GM18907 (cell line): ENCODE results near the gene KIAA1671.

Experiments used
- ATAC-seq: cut with Tn5 transposase; IDR thresholded peaks from one replicate; pipeline ENCODE4 v1.9.1; 2021; ENCODE audit warnings: mild to moderate bottlenecking, moderate library complexity; ENCODE audit not compliant: unreplicated experiment

KIAA1671 gene

DNA sequence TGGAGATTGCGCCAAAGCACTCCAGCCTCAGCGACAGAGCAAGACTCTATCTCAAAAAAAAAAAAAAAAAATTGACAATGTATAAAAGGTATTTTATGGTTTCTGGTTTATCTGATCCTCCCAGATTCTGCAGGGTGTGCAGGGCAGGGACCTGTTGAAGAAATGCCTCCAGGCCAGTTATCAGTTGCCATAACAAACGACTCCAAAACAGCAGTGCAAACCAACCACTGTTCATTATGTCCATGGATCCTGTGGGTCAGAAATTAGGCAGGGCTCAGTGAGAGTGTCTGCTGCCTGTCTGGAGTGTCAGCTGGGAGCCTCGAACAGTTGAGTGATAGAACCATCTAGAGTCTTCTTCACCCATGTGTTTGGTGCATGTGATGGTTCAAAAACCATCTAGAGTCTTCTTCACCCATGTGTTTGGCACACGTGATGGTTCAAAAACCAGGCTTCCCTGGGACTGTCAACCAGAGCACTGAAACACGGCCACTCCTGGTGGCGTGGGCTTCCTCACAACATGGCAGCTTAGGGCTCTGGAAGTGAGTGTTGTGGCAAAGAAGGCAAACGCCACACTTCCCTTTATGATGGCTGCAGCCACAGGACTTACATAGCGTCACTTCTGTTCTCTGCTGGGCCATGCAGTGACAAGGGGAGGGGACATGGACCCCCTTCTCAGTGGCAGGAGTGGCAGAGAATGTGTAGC is 132.0 kb downstream of the KIAA1671 start:
- ATAC-seq = no peak

DNA sequence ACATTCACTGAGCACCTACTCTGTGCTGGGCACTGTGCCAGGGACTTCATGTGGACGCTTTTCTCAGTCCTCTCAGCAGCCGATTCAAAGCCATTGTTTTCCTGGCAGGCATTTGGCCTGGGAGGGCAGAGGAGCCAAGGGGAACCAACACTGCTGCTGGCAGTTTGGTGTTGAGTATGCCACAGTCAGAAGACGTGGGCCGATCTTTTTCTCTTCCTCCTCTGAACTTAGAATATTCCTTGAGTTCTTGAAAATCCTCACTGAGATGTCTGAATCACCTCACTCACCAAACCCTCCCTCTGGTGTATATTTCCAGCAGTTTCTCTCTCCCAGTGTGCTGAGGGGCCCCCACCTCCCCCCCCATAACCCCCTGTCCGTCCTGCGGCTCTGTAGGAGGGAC is 132.6 kb downstream of the KIAA1671 start:
- ATAC-seq = no peak

DNA sequence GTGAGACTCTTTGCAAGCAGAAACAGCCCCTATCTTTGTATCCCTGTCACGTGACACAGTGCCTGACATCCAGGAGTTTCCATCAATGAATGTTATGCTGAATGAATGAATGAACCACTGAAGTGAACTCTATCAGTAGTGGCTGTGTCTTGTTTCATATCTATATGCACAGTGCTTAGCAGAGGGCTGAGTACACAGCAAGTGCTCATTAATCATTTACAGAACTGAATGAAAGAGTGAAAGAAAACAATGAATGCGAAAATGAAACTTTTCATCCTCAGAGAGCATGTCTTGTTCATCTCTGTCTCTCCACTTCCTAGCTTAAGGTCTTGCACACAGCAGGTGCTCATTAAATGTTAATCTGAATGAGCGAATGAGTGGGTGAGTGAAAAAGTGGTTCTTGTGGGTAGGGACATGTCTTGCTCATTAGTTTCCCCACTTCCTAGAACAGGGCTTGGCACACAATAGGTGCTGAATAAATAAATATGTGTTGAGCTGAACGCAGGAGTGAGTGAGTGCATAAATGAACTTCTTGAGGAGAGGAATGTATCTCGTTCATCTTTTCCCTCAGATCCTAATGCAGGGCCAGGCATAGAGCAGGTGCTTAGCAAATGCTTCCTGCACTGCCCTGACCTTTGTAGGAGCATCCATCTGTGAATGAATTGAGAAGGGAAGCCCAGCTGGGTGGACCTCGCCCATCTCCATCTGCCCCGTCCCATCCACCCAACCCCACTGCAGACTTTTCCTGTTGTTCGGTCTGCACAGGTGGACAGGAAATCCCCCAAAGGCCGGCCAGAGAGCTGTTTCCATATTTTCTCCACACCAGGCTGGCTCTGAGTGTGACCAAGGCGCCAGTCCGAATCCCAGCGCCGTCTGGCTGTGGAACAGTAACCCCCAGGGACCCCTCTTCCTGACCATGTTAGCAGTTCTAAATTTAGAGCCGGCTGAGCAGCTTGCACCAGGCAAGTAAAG is 133.7 kb downstream of the KIAA1671 start:
- peak; percentile 84 for ATAC-seq

DNA sequence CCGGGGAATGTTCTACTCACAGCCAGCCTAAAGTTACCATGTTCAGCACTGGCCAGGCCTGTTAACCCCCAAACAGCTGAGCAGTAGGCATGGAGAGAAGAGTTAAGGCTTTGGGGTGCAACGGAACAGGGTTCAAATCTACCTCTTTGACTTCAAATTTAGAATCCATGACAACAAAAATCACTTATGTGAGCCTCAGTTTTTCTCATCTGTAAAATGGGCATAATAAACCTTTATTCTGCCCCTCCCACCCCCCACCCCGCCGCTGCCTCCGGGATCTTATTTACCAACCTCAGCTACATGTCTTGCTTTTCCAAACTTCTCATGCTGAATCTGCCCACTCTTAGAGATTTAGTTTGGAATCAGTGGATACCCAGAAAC is 134.4 kb downstream of the KIAA1671 start:
- no peak for ATAC-seq

GRCh38 chr22:25090225-25090890 is 137.8 kb downstream of the KIAA1671 start:
- no peak for ATAC-seq

DNA sequence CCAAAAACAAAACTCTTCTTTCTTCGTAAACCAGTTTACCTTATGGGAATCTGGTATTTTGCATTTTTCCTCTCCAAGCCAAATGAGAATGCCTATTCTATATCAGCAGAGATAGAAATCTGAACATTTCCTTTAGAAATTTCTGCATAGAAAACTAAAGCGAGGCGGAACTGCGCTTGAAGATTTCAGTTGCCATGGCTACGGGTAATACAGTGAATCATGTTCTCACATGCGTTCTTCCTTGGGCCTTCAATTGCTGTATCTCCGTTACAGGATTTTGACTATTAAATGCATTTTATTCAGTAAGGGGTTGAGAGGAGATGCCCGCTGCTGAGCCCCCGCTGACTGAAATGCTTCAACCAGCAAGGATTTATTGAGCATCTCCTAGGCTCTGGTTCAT is 138.9 kb downstream of the KIAA1671 start:
- ATAC-seq = no peak

DNA sequence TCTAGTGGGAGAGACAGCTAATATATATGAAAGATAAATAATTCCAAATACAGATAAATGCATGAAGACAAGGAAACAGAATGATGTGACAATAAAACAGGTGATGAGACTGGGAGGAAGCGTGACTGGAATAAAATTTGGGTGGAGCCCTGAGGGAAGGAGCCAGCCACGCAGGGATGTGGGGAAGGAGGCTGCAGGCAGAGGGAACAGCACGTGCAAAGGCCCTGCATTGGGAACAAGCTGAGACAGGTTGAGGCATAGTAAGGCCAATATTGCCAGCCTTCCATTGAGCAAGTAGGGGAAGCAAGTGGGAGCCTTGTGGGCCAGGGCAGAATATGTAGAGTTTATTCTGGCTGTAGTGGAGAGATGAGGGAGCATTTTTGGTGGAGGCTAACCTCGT is 139.6 kb downstream of the KIAA1671 start:
- no peak for ATAC-seq

- ATAC-seq = no peak
Observed at GRCh38 chr22:25094579-25094978, 142.1 kb downstream of the KIAA1671 start.

DNA sequence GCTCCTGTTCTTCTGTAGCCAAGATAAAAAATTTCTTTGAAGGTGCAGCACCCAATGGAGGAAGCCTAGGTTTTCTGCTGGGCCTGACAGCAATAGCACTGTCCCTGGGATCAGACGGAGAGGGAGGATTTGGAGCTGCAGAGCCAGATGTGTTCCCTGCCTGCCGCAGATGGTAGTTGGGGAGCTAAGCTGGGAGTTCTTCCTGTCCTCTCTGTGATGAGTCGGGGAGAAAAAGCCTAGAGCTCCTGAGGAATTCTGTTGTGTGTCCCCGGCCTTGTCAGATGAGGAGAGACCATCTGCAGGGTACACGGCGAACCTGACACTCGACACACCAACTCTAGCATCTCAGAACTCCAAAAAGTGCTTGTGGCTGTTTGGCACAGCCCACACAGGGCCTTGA is 143.4 kb downstream of the KIAA1671 start:
- ATAC-seq = no peak

GRCh38 chr22:25096638-25097405 is 144.3 kb downstream of the KIAA1671 start:
- ATAC-seq = no peak

DNA sequence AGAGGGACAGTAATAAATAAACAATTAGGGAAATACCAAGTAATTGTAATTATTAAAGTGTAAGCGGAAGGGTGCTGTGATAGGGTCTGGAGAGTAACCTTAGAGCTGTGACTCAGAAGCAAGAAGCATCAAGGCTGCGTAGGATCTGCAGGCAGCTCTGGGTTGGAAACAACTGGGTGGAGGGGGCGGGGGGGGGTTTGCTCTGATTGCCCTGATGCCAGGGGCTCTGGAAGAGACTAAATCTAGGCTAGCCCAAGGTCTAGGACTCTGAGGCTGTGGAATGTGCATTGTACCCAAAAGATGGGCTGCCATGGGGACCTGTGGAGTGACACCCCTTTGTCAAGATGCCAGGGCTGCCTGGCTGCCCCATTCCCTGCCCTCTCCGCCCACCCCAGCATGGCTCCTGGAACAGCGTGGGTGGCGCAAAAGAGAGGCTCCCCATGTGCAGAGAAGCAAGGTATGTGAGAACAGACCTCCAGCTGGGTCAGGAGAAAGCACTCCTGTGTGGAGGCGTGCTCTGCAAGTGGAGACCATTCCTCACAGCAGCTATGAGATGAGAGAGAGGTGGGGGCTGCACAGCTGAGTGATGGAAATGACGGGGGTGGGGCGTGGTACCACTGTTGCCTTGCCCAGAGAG is 146.0 kb downstream of the KIAA1671 start:
- ATAC-seq = no peak

- no peak for ATAC-seq
Observed at GRCh38 chr22:25099202-25099601, 146.7 kb downstream of the KIAA1671 start.

GRCh38 chr22:25100402-25100801 is 147.9 kb downstream of the KIAA1671 start:
- no peak for ATAC-seq

DNA sequence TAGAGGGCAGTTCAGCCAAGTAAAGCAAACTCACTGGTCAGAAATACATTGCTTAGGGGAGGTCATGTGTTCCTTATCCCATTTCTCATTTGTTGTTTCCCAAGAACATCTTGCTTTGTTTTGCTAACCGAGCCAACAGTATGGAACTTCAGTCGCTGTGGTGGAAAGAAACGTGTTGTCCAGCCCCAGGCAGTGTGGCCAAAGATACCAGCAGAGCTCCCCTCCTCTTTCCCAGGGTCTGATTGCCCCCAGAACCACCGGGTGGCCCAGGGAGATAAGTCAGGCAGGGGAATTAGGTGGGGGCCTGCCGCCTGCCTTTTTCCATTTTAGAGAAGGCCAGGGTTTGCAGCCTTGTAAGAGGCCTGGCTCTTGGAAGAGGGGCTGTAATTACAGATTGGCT is 148.4 kb downstream of the KIAA1671 start:
- no peak for ATAC-seq

- ATAC-seq = no peak
Observed at GRCh38 chr22:25101501-25101900, 149.0 kb downstream of the KIAA1671 start.

DNA sequence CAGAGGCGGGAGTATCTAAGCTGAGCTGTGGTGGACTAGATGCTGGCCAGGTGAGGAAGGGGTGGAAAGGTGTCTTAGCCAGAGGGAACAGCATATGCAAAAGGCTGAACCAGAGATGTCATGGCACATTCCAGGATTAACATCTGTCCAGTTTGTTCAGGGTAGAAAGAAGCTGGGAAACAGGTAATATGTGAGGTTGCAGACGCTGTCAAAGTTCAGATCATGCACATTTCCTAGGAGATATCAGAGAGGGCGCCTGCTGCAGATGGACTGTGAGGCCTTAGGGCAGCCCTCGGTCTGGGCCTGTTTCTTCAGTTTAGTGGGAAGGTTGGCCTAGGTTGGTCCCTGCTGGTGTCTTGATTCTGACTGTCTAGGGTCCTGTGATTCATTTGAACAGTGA is 149.5 kb downstream of the KIAA1671 start:
- no peak for ATAC-seq

DNA sequence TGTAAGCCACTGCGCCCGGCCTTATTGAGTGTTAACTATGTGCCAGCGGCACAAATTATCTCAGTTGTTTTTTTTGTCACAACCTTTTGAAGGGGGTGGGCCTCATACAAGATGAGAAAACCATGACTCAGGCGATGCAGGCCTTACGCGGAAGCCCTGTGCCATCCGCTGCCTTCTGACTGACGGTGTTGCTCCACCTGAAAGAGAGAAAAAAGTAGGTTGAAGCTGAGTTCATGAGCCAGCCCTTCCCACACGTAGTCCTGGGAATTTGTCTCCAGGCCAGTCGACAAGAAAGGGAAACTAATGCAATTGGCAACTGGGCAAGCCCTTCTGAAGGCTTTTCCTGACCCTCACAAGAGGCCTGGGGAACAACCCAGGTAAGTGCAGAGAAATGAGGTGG is 150.2 kb downstream of the KIAA1671 start:
- no peak for ATAC-seq

- ATAC-seq = no peak
Observed at GRCh38 chr22:25104367-25104766, 151.9 kb downstream of the KIAA1671 start.

- no peak for ATAC-seq
Observed at GRCh38 chr22:25105817-25106650, 153.5 kb downstream of the KIAA1671 start.
